ENCODE data around the gene CASD1. TPM values are rescaled to one million over a fixed set of nuclear protein-coding genes. Genes with fewer than 3 reads are reported as not detected.

The CASD1 gene
- total RNA-seq, 1 donor from 2014 or later, result 13.0 TPM

- no peak overlapping the region for H3K4me2 ChIP-seq (ENCODE audit: low read length)
- H3K27me3 Mint-ChIP-seq (ENCODE audit: low read depth, unreplicated experiment), result no peaks in the 10 kb centered on the region
- no peak overlapping the region for H3K4me3 ChIP-seq (ENCODE audit: insufficient read depth, low read depth, low read length)
- no peak for TF ChIP-seq EZH2 (IDR thresholded peaks at IDR 0.05; ENCODE audit: insufficient read depth, low read length)
- no peak for TF ChIP-seq CTCF (IDR thresholded peaks at IDR 0.05; ENCODE audit: insufficient read depth, low read depth, low read length)
- no peak overlapping the region for H3K27ac ChIP-seq (ENCODE audit: low read depth, low read length)
- peaks cover 1% of the 10 kb centered on the region for H3K36me3 Mint-ChIP-seq (ENCODE audit: low read depth, unreplicated experiment)
- H3K4me1 ChIP-seq (ENCODE audit: insufficient read depth, low read length), result no peaks in the 10 kb centered on the region
- no peaks in the 10 kb centered on the region for H3K9me3 ChIP-seq (ENCODE audit: insufficient read depth, low read depth, low read length)
- H4K20me1 ChIP-seq (ENCODE audit: insufficient read depth, low read length), result no peaks in the 10 kb centered on the region
- no peaks in the 10 kb centered on the region for H3K79me2 ChIP-seq (ENCODE audit: insufficient read depth, low read length)
- H3K4me1 Mint-ChIP-seq (ENCODE audit: low read depth, unreplicated experiment), result no peaks in the 10 kb centered on the region
- FAIRE-seq, result no peak
- H3K36me3 ChIP-seq (ENCODE audit: insufficient read depth, low read length), result peaks cover 9% of the 10 kb centered on the region
- H2AFZ ChIP-seq (ENCODE audit: low read depth, low read length), result no peak overlapping the region
- no peak overlapping the region for H3K27ac Mint-ChIP-seq (ENCODE audit: unreplicated experiment)
- no peaks in the 10 kb centered on the region for H3K27me3 ChIP-seq (ENCODE audit: insufficient read depth, low read length)
- DNase-seq (ENCODE audit: low read depth), result no peak
- H3K9ac ChIP-seq (ENCODE audit: low read length), result no peak overlapping the region
- H3K9me3 Mint-ChIP-seq (ENCODE audit: unreplicated experiment), result no peaks in the 10 kb centered on the region
- H3K4me3 Mint-ChIP-seq (ENCODE audit: unreplicated experiment), result no peak overlapping the region
Observed at GRCh38 chr7:94594882-94595281, 85.3 kb downstream of the CASD1 start.

- FAIRE-seq, result no peak
- no peaks in the 10 kb centered on the region for H3K79me2 ChIP-seq (ENCODE audit: insufficient read depth, low read length)
- Mint-ChIP-seq H3K4me1 (ENCODE audit: low read depth, unreplicated experiment) (no peaks in the 10 kb centered on the region), H3K36me3 (ENCODE audit: low read depth, unreplicated experiment) (peaks cover under 1% of the 10 kb centered on the region), H3K27me3 (ENCODE audit: low read depth, unreplicated experiment) (no peaks in the 10 kb centered on the region), H3K4me3 (ENCODE audit: unreplicated experiment) (no peak overlapping the region), H3K27ac (ENCODE audit: unreplicated experiment) (no peak overlapping the region), H3K9me3 (ENCODE audit: unreplicated experiment) (no peaks in the 10 kb centered on the region)
- TF ChIP-seq EZH2 (IDR thresholded peaks at IDR 0.05; ENCODE audit: insufficient read depth, low read length), result no peak
- TF ChIP-seq CTCF (IDR thresholded peaks at IDR 0.05; ENCODE audit: insufficient read depth, low read depth, low read length), result no peak
- DNase-seq (ENCODE audit: low read depth), result no peak
- no peaks in the 10 kb centered on the region for H3K27me3 ChIP-seq (ENCODE audit: insufficient read depth, low read length)
- H2AFZ ChIP-seq (ENCODE audit: low read depth, low read length), result no peak overlapping the region
- H3K4me1 ChIP-seq (ENCODE audit: insufficient read depth, low read length), result no peaks in the 10 kb centered on the region
- H3K4me2 ChIP-seq (ENCODE audit: low read length), result no peak overlapping the region
- no peak overlapping the region for H3K4me3 ChIP-seq (ENCODE audit: insufficient read depth, low read depth, low read length)
- peaks cover 9% of the 10 kb centered on the region for H3K36me3 ChIP-seq (ENCODE audit: insufficient read depth, low read length)
- no peak overlapping the region for H3K27ac ChIP-seq (ENCODE audit: low read depth, low read length)
- no peak overlapping the region for H3K9ac ChIP-seq (ENCODE audit: low read length)
- no peaks in the 10 kb centered on the region for H4K20me1 ChIP-seq (ENCODE audit: insufficient read depth, low read length)
- H3K9me3 ChIP-seq (ENCODE audit: insufficient read depth, low read depth, low read length), result no peaks in the 10 kb centered on the region
Observed at GRCh38 chr7:94595717-94596116, 86.1 kb downstream of the CASD1 start.

- Histone ChIP-seq H3K36me3 (ENCODE audit: insufficient read depth, low read length) (peaks cover 6% of the 10 kb centered on the region), H3K4me1 (ENCODE audit: insufficient read depth, low read length) (no peaks in the 10 kb centered on the region), H3K4me3 (ENCODE audit: insufficient read depth, low read depth, low read length) (no peak overlapping the region), H3K27me3 (ENCODE audit: insufficient read depth, low read length) (no peaks in the 10 kb centered on the region), H3K9ac (ENCODE audit: low read length) (no peak overlapping the region), H3K27ac (ENCODE audit: low read depth, low read length) (no peak overlapping the region), H3K9me3 (ENCODE audit: insufficient read depth, low read depth, low read length) (no peaks in the 10 kb centered on the region), H4K20me1 (ENCODE audit: insufficient read depth, low read length) (no peaks in the 10 kb centered on the region), H3K4me2 (ENCODE audit: low read length) (no peak overlapping the region), H3K79me2 (ENCODE audit: insufficient read depth, low read length) (no peaks in the 10 kb centered on the region), H2AFZ (ENCODE audit: low read depth, low read length) (no peak overlapping the region)
- no peaks in the 10 kb centered on the region for H3K9me3 Mint-ChIP-seq (ENCODE audit: unreplicated experiment)
- no peak for DNase-seq (ENCODE audit: low read depth)
- no peak overlapping the region for H3K4me3 Mint-ChIP-seq (ENCODE audit: unreplicated experiment)
- peaks cover 3% of the 10 kb centered on the region for H3K36me3 Mint-ChIP-seq (ENCODE audit: low read depth, unreplicated experiment)
- no peak overlapping the region for H3K27ac Mint-ChIP-seq (ENCODE audit: unreplicated experiment)
- no peak for TF ChIP-seq EZH2 (IDR thresholded peaks at IDR 0.05; ENCODE audit: insufficient read depth, low read length)
- TF ChIP-seq CTCF (IDR thresholded peaks at IDR 0.05; ENCODE audit: insufficient read depth, low read depth, low read length), result no peak
- no peaks in the 10 kb centered on the region for H3K27me3 Mint-ChIP-seq (ENCODE audit: low read depth, unreplicated experiment)
- FAIRE-seq, result no peak
- no peaks in the 10 kb centered on the region for H3K4me1 Mint-ChIP-seq (ENCODE audit: low read depth, unreplicated experiment)
Observed at GRCh38 chr7:94600267-94600666, 90.7 kb downstream of the CASD1 start.
